ENCODE measurements around the gene PLA1A.

Gene PLA1A

DNA sequence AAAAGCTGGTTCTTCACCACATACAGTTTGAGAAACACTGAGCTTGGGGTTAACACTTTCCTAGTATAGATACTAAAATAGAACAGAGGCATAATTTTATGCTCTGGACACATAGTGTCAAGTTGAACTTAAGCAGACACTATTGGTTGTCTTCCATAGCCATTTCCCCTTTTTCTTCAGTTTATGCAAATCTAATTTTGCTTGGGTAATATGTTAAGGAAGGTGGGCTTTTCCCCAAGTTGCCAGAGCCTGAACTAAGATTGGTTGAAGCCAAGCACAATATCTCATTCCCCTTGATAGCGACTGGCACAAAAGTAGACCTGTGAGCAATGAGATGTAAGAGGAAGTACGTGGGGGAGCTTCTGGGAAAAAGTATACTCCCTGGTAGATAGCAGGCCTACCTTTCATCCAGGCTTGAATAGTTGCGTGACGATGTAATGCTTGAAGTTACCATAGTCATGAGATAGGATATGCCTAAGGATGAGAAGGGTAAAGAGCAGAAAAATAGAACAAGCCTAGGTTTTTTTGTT is 67.2 kb downstream of the PLA1A start:
- POLR2A ChIA-PET: interaction anchor here (0.7 kb wide), 1 partner anchor 12 kb away, joined by 3 read pairs; no protein-coding TSS in a partner anchor
- no peak overlapping the region for H3K4me3 ChIP-seq (ENCODE audit: low read depth, low read length)
- DNase-seq (ENCODE audit: low read depth, low spot score): no peak
- CTCF ChIA-PET: interaction anchor here (0.7 to 2.4 kb wide), 3 partner anchors 8 to 26 kb away, joined by 3 to 9 read pairs (median 5); no protein-coding TSS in a partner anchor
- TF ChIP-seq, protein P1, sequence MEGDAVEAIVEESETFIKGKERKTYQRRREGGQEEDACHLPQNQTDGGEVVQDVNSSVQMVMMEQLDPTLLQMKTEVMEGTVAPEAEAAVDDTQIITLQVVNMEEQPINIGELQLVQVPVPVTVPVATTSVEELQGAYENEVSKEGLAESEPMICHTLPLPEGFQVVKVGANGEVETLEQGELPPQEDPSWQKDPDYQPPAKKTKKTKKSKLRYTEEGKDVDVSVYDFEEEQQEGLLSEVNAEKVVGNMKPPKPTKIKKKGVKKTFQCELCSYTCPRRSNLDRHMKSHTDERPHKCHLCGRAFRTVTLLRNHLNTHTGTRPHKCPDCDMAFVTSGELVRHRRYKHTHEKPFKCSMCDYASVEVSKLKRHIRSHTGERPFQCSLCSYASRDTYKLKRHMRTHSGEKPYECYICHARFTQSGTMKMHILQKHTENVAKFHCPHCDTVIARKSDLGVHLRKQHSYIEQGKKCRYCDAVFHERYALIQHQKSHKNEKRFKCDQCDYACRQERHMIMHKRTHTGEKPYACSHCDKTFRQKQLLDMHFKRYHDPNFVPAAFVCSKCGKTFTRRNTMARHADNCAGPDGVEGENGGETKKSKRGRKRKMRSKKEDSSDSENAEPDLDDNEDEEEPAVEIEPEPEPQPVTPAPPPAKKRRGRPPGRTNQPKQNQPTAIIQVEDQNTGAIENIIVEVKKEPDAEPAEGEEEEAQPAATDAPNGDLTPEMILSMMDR (IDR thresholded peaks at IDR 0.05; ENCODE audit: insufficient read depth, low read length, missing control alignments): no peak

DNA sequence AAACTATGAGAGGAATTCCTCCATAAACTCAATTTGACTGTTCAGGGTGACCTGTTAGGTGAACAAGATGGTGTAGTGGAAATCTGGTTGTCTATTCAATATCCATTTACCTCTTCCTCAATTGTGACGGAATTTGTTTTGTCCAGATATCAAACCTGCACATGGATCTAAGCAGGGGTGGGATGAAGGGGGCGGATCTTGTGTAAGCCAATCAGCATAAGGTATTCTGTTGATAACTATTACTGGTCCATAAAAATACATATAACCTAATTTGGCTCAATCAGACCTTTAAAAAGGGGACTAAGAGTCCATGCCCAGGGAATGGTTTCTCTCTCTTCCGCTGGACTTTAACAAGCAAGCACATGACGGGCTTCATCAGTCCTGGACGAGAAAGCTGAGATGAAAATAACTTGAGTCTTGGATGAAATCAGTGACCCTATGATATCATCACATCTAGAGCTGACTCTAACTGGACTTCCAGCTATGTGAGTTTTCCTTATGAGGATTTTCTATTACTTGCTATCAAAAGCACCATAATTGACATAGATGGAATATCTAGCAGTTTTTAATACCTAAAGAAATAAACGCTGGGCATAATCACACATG is 68.4 kb downstream of the PLA1A start:
- no peak for DNase-seq (ENCODE audit: low read depth, low spot score)
- TF ChIP-seq, protein P1 (IDR thresholded peaks at IDR 0.05; ENCODE audit: insufficient read depth, low read length, missing control alignments): no peak
- ChIA-PET CTCF (interaction anchor here (0.6 to 1.2 kb wide), 3 partner anchors 10 to 285 kb away, joined by 3 to 4 read pairs (median 3); no protein-coding TSS in a partner anchor), POLR2A (no interaction called here)
- no peak overlapping the region for H3K4me3 ChIP-seq (ENCODE audit: low read depth, low read length)

DNA sequence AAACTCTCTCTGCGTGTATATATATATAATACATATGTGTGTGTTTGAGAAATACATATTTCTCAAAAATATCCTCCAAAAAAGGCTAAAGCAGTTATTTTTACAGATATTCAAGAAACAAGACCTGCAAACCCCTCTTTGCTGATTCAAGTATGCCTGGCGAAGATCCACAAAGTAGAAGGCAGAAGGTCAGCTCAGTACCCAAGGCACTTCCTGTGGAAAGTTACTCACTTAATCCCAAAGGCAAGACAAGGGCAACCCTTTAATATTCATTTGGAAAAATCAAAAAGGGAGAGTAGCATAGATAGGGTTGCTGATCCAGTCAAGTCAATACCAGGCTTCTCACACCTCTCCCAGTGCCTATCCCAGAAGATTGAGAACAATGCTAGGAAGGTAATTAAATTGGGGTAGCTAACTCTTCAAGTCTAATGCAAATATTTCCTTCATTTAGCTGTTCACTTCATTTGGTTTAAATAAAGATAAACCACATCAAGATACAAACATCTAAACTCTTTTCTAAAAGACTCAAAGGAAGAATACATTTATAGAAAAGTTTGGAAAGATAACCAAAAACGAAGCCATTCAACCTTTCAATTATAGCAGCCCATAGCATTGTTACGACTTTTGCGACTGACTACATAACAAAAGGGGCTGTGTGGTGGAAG is 72.4 kb downstream of the PLA1A start:
- TF ChIP-seq, protein P1 (IDR thresholded peaks at IDR 0.05; ENCODE audit: insufficient read depth, low read length, missing control alignments): no peak
- no peak overlapping the region for H3K4me3 ChIP-seq (ENCODE audit: low read depth, low read length)
- no peak for DNase-seq (ENCODE audit: low read depth, low spot score)
- ChIA-PET CTCF (no interaction called here), POLR2A (no interaction called here)

- DNase-seq (ENCODE audit: low read depth, low spot score): no peak
- ChIA-PET CTCF (interaction anchor here (0.6 to 1.7 kb wide), 5 partner anchors 9 to 159 kb away, joined by 3 to 9 read pairs (median 4); no protein-coding TSS in a partner anchor), POLR2A (no interaction called here)
- no peak overlapping the region for H3K4me3 ChIP-seq (ENCODE audit: low read depth, low read length)
- TF ChIP-seq, protein P1 (IDR thresholded peaks at IDR 0.05; ENCODE audit: insufficient read depth, low read length, missing control alignments): no peak
These were observed 75.1 kb downstream of the PLA1A start for GRCh38 chr3:119672776-119673175.

GRCh38 chr3:119673875-119674274 is 76.2 kb downstream of the PLA1A start:
- ChIA-PET POLR2A (no interaction called here), CTCF (interaction anchor here (0.8 to 1.7 kb wide), 3 partner anchors 10 to 165 kb away, joined by 3 to 9 read pairs (median 3); no protein-coding TSS in a partner anchor)
- DNase-seq (ENCODE audit: low read depth, low spot score): no peak
- TF ChIP-seq, protein P1 (IDR thresholded peaks at IDR 0.05; ENCODE audit: insufficient read depth, low read length, missing control alignments): no peak
- no peak overlapping the region for H3K4me3 ChIP-seq (ENCODE audit: low read depth, low read length)

Measured in AG04449 (cell line).